AG04450 (cell line): ENCODE data around the gene SLC23A2. TPM values are rescaled to one million over a fixed set of nuclear protein-coding genes. Genes with fewer than 3 reads are reported as not detected.
"Not testable (repeated sequence)": the region's sequence is repeated elsewhere in the genome, so short reads cannot be mapped to it uniquely, and the experiment has no call there.

ENCODE experiments used
- CTCF ChIA-PET: fragments of 300-600, 350-600 bp; formaldehyde crosslinking; extraction: SDS; loops from one replicate; lab custom pipeline; 2022; ENCODE audit warnings: antibody characterized with exemption, inconsistent platforms; lab: Charles Lee
- POLR2A ChIA-PET: fragments of 350-600 bp; formaldehyde crosslinking; extraction: SDS; loops from one replicate; lab custom pipeline; 2021; ENCODE audit warnings: antibody characterized with exemption, inconsistent platforms; lab: Yijun Ruan, JAX
- DNase-seq: peaks from one replicate; pipeline ENCODE4 v3.0.0-alpha.2; 2011; ENCODE audit warnings: low read depth, low spot score
- H3K27ac ChIP-seq: one replicate; pipeline ENCODE4 v1.5.1; 2012; ENCODE audit warnings: low read depth, low read length, control low read depth
- H3K27me3 ChIP-seq: one replicate; pipeline ENCODE4 v1.6.0; 2012; ENCODE audit warnings: low read length; ENCODE audit not compliant: control insufficient read depth, insufficient read depth
- H3K4me3 ChIP-seq: 2 replicates; pipeline ENCODE4 v1.5.1; 2011; ENCODE audit warnings: mild to moderate bottlenecking, low read depth, low read length, control low read depth
- H3K9me3 ChIP-seq: 2 replicates; pipeline ENCODE4 v1.5.1; 2012; ENCODE audit warnings: low read length; ENCODE audit not compliant: control insufficient read depth, insufficient read depth
- polyA plus RNA-seq: library from polyadenylated mRNA; depleted of rRNA; stranded (reverse); fragments of >200 nt; gene quantifications from 2 replicates; pipeline ENCODE4 v1.2.3, GENCODE V29; 2011
- TF ChIP-seq, protein P1 (sequence below): IDR thresholded peaks from 2 replicates; pipeline ENCODE4 v1.5.1; 2011; ENCODE audit warnings: low read depth, low read length, control low read depth, inconsistent platforms

Gene SLC23A2
- polyA plus RNA-seq, 1 experiment, result 17.9 TPM

DNA sequence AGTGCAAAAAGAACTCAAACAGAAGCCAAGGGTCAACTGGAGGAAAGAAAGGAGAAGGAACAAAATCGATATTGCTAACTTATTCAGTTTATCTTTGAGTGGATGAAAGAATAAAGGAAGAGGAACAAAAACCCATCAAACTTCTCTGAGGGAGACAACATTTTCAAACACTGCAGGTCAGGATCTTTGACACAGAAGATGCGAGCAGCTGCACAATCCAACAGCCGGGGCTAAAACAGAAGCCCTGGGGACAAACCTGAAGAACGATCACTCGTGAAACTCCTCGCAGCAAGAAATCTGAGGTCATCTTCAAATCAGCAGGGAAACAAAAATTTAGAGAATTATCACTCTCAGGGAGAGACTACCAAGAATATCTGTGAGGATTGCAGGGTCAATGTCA, 14.2 kb downstream of the SLC23A2 start:
- Histone ChIP-seq H3K9me3 (no peaks in the 10 kb centered on the region), H3K27me3 (no peaks in the 10 kb centered on the region), H3K4me3 (no peak overlapping the region), H3K27ac (no peak overlapping the region)
- ChIA-PET CTCF (no interaction called here), POLR2A (no interaction called here)
- DNase-seq, result no peak
- TF ChIP-seq, protein P1, sequence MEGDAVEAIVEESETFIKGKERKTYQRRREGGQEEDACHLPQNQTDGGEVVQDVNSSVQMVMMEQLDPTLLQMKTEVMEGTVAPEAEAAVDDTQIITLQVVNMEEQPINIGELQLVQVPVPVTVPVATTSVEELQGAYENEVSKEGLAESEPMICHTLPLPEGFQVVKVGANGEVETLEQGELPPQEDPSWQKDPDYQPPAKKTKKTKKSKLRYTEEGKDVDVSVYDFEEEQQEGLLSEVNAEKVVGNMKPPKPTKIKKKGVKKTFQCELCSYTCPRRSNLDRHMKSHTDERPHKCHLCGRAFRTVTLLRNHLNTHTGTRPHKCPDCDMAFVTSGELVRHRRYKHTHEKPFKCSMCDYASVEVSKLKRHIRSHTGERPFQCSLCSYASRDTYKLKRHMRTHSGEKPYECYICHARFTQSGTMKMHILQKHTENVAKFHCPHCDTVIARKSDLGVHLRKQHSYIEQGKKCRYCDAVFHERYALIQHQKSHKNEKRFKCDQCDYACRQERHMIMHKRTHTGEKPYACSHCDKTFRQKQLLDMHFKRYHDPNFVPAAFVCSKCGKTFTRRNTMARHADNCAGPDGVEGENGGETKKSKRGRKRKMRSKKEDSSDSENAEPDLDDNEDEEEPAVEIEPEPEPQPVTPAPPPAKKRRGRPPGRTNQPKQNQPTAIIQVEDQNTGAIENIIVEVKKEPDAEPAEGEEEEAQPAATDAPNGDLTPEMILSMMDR, result no peak

- CTCF ChIA-PET, result no interaction called here
- POLR2A ChIA-PET, result no interaction called here
- DNase-seq, result no peak
- TF ChIP-seq, protein P1, result no peak
- no peaks in the 10 kb centered on the region for H3K9me3 ChIP-seq
- peak overlapping the region; percentile 31 for H3K27ac ChIP-seq
- H3K27me3 ChIP-seq, result no peaks in the 10 kb centered on the region
- H3K4me3 ChIP-seq, result no peak overlapping the region
Measured at GRCh38 chr20:4985658-4986057, 15.7 kb downstream of the SLC23A2 start.

DNA sequence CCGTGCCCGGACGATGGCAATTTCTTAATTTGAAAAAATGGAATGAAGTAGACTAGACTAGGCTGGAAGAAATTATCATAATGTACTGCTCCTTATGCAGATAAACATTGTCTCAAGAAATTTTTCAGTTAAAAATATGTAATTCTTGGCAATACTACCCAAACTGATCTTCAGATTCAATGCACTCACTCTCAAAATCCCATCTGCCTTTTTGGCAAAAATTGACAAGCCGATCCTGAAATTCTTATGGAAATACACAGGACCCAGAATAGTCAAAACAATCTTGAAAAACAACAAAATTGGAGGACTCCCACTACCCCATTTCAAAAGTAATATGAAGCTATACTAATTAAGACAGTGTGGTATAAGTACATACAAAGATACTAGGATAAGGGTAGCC, 19.0 kb downstream of the SLC23A2 start:
- TF ChIP-seq, protein P1, result no peak
- DNase-seq, result no peak
- Histone ChIP-seq H3K27ac (no peak overlapping the region), H3K27me3 (no peaks in the 10 kb centered on the region), H3K4me3 (no peak overlapping the region), H3K9me3 (no peaks in the 10 kb centered on the region)
- ChIA-PET CTCF (no interaction called here), POLR2A (no interaction called here)

DNA sequence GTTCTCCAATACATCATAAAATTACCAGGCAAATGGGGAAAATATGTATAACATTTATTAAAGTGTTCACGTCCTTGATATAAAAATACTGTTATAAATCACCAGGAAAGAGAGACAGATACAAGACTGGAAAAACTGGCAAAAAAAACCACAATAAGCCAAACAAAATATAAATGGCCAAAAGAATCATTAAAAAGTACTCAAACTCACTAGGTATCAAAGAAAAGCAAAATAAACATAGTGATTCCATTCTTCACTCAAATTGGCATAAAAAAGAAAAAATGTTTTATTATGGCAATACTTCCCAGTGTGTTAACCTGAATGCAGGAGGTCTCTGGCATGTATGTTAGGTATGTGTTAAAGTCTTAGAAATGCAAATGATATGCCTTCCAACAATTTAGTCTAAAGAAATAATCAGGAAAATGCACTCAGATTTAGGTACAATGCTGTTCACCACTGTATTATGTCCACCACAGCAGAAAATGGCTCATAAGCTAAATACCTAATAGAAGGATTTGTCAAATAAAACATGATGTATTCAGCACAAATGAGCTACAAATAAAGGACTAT, 21.4 kb downstream of the SLC23A2 start:
- no peak for DNase-seq
- CTCF ChIA-PET, result no interaction called here
- Histone ChIP-seq H3K4me3 (no peak overlapping the region), H3K27ac (no peak overlapping the region), H3K27me3 (no peaks in the 10 kb centered on the region), H3K9me3 (no peaks in the 10 kb centered on the region)
- POLR2A ChIA-PET, result no interaction called here
- TF ChIP-seq, protein P1, result no peak

DNA sequence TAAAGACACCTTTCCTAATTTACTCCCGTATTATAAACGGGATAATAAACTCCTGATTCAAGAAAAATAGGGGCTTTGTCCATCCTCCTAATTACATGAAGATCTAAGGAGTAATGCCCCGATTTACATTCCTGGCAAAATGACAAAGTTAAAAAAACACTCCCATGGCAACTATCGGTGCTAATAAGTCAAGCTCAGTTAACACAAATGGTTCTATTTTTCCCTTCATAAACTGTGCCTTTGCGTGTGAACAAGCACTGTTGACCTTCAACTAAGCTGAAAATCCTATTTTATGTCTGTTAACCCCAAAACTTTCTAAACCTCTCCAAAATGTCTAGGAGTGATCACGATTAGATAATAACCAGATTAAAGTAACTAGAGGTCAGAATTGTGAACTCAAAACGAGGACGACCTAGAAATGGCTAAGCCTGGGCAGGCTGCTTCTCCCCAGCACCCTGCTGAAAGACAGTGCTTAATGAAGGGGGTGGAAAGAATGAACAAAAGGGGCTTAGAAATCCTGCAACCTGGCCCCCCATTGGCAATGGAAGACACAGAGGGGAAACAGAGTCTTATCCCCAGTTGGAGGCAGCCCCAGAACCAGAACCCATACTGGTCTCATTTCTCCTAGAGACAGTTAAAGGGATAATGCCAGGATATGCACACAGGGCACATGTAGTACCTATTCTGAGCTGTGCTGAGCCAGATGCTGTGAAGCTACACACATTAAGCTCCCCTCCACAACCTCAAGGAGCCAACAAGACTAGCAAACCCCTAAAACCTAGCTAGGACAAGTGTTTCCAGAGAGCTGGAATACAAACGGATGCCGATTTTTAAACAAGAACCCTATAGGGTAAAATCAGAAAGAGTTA, 23.0 kb downstream of the SLC23A2 start:
- Histone ChIP-seq H3K4me3 (no peak overlapping the region), H3K9me3 (no peaks in the 10 kb centered on the region), H3K27me3 (no peaks in the 10 kb centered on the region), H3K27ac (no peak overlapping the region)
- DNase-seq, result no peak
- TF ChIP-seq, protein P1, result no peak
- CTCF ChIA-PET, result interaction anchor here (0.6 to 1.1 kb wide), 4 partner anchors 22 to 123 kb away, joined by 3 to 7 read pairs (median 4); no protein-coding TSS in a partner anchor
- POLR2A ChIA-PET, result interaction anchor here (0.7 kb wide), 1 partner anchor 62 kb away, joined by 3 read pairs; no protein-coding TSS in a partner anchor

DNA sequence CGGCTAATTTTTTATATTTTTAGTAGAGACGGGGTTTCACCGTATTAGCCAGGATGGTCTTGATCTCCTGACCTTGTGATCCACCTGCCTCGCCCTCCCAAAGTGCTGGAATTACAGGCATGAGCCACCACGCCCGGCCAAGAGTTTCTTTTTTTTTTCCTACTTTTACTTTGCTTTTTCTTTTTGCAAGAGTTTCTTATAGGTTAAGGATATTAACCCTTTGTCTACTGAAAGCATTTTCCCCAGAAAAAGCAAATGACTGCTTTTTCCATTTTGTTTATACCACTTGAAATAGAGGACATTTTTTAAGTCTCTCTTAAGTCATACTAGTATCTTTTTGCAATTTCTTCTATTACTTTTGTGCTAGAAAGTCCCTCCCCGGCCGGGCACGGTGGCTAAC, 25.3 kb downstream of the SLC23A2 start:
- H3K9me3 ChIP-seq, H3K4me3 ChIP-seq, POLR2A ChIA-PET, H3K27ac ChIP-seq, H3K27me3 ChIP-seq, DNase-seq, CTCF ChIA-PET: not testable (repeated sequence)
